MCF 10A (cell line): ENCODE results near the gene OR5V1. TPM values are rescaled to one million over a fixed set of nuclear protein-coding genes. Genes with fewer than 3 reads are reported as not detected.

ENCODE experiments used
- BruUV-seq: library from RNA; stranded (reverse); fragments of 400-500 nt; replicated peaks from 2 replicates; lab custom pipeline; 2021; lab: Mats Ljungman, UMichigan
- CTCF ChIA-PET: fragments of 300-600 bp; sonication (Branson Sonifier 250); formaldehyde crosslinking; extraction: SDS; loops from one replicate; lab custom pipeline; 2021; ENCODE audit warnings: antibody characterized with exemption, inconsistent platforms; lab: Yijun Ruan, JAX
- POLR2A ChIA-PET: fragments of 300-600, 350-650 bp; sonication (Branson Sonifier 250); formaldehyde crosslinking; extraction: SDS; loops from one replicate; lab custom pipeline; 2020; ENCODE audit warnings: antibody characterized with exemption, inconsistent platforms; lab: Yijun Ruan, JAX
- DNase-seq: peaks from one replicate; pipeline ENCODE4 v3.0.0-alpha.2; 2018; ENCODE audit not compliant: unreplicated experiment
- H3K27ac Mint-ChIP-seq: one replicate; pipeline ENCODE4 v1.8.0; 2022; ENCODE audit warnings: mild to moderate bottlenecking, low read depth, mixed read lengths; ENCODE audit not compliant: unreplicated experiment
- H3K27me3 Mint-ChIP-seq: one replicate; pipeline ENCODE4 v1.8.0; 2022; ENCODE audit warnings: mixed read lengths; ENCODE audit not compliant: insufficient read depth, unreplicated experiment
- H3K36me3 Mint-ChIP-seq: one replicate; pipeline ENCODE4 v1.8.0; 2022; ENCODE audit warnings: mild to moderate bottlenecking, moderate library complexity, mixed read lengths; ENCODE audit not compliant: insufficient read depth, unreplicated experiment
- H3K4me1 Mint-ChIP-seq: one replicate; pipeline ENCODE4 v1.8.0; 2022; ENCODE audit warnings: mixed read lengths; ENCODE audit not compliant: insufficient read depth, unreplicated experiment
- H3K4me3 Mint-ChIP-seq: one replicate; pipeline ENCODE4 v1.8.0; 2022; ENCODE audit warnings: mild to moderate bottlenecking, moderate library complexity, mixed read lengths; ENCODE audit not compliant: unreplicated experiment
- H3K9me3 Mint-ChIP-seq: one replicate; pipeline ENCODE4 v1.8.0; 2022; ENCODE audit warnings: mixed read lengths; ENCODE audit not compliant: unreplicated experiment
- CTCF ChIP-seq: fragments of 200-600 bp; IDR thresholded peaks from one replicate; pipeline ENCODE4 v1.8.0; 2022; ENCODE audit warnings: antibody characterized with exemption, mild to moderate bottlenecking; ENCODE audit not compliant: unreplicated experiment
- intact Hi-C: fragments of 100-400 bp; cut with micrococcal nuclease; formaldehyde crosslinking; loops from 2 replicates; pipeline ENCODE4 v1.14.1; 2022
- total RNA-seq: library from RNA; stranded (reverse); gene quantifications from 2 replicates; pipeline ENCODE4 v1.2.3, GENCODE V29; 2022

OR5V1 gene
- total RNA-seq, 1 experiment from 2014 or later = not detected

- Mint-ChIP-seq H3K36me3 (no peaks in the 10 kb centered on the region), H3K9me3 (no peaks in the 10 kb centered on the region), H3K4me1 (no peaks in the 10 kb centered on the region), H3K4me3 (no peak within 1 kb of the TSS), H3K27ac (no peak within 1 kb of the TSS), H3K27me3 (peaks cover 82% of the 10 kb centered on the region)
- no peak for TF ChIP-seq CTCF
- no peak for DNase-seq
- no TSS peak for BruUV-seq
- ChIA-PET CTCF (interaction anchor here (0.7 to 1.4 kb wide), 2 partner anchors 180 to 194 kb away, joined by 3 to 4 read pairs; no protein-coding TSS in a partner anchor), POLR2A (no interaction called here)
- intact Hi-C loops = no loop called here
These were observed 26.7 kb upstream of the OR5V1 start, which contains the start of gene OR12D2 for GRCh38 chr6:29395331-29395730. Gene OR12D2 (plus strand): TSS chr6:29395631. CDS start chr6:29396700, 1,069 bp downstream.

GRCh38 chr6:29388533-29388932, 19.9 kb upstream of the OR5V1 start:
- DNase-seq = no peak
- TF ChIP-seq CTCF = no peak
- H3K27ac Mint-ChIP-seq = no peak overlapping the region
- CTCF ChIA-PET = no interaction called here
- no TSS peak for BruUV-seq
- no peak overlapping the region for H3K4me3 Mint-ChIP-seq
- intact Hi-C loops = no loop called here
- no peaks in the 10 kb centered on the region for H3K9me3 Mint-ChIP-seq
- H3K4me1 Mint-ChIP-seq = no peaks in the 10 kb centered on the region
- POLR2A ChIA-PET = no interaction called here
- H3K27me3 Mint-ChIP-seq = peaks cover 83% of the 10 kb centered on the region
- no peaks in the 10 kb centered on the region for H3K36me3 Mint-ChIP-seq

- CTCF ChIA-PET = interaction anchor here (0.6 to 1.0 kb wide), 7 partner anchors 11 to 812 kb away, joined by 3 to 4 read pairs (median 3); no protein-coding TSS in a partner anchor
- peak; percentile 19 for DNase-seq
- POLR2A ChIA-PET = interaction anchor here (1.0 kb wide), 1 partner anchor 208 kb away, joined by 3 read pairs; the partner anchor contains the start of gene OR2H2
- Mint-ChIP-seq H3K4me1 (no peaks in the 10 kb centered on the region), H3K36me3 (no peaks in the 10 kb centered on the region), H3K4me3 (no peak overlapping the region), H3K27me3 (peaks cover 49% of the 10 kb centered on the region), H3K9me3 (no peaks in the 10 kb centered on the region), H3K27ac (no peak overlapping the region)
- no peak for TF ChIP-seq CTCF
- BruUV-seq = no TSS peak
- intact Hi-C loops = loop anchor here (1.0 kb wide), 1 partner anchor 213 kb away; no protein-coding TSS in a partner anchor
These were observed 7.3 kb upstream of the OR5V1 start for GRCh38 chr6:29376003-29376402.

- TF ChIP-seq CTCF = no peak
- POLR2A ChIA-PET = no interaction called here
- CTCF ChIA-PET = no interaction called here
- Mint-ChIP-seq H3K27me3 (peaks cover 49% of the 10 kb centered on the region), H3K4me1 (no peaks in the 10 kb centered on the region), H3K4me3 (no peak within 1 kb of the TSS), H3K27ac (no peak within 1 kb of the TSS), H3K36me3 (no peaks in the 10 kb centered on the region), H3K9me3 (no peaks in the 10 kb centered on the region)
- BruUV-seq = no TSS peak
- intact Hi-C loops = no loop called here
- no peak for DNase-seq
These were observed 6.5 kb upstream of the OR5V1 start, which contains the start of gene OR12D3 for GRCh38 chr6:29375191-29375590. Gene OR12D3 (minus strand): TSS chr6:29375291. CDS start chr6:29375287, 4 bp downstream.
